ENCODE measurements around the gene UPK3BL1. TPM values are rescaled to one million over a fixed set of nuclear protein-coding genes. Genes with fewer than 3 reads are reported as not detected.
"Not testable (repeated sequence)": the region's sequence is repeated elsewhere in the genome, so short reads cannot be mapped to it uniquely, and the experiment has no call there.

The UPK3BL1 gene
- polyA plus RNA-seq, 4 donors = 4.7 to 18.5 (median 11.1) TPM

DNA sequence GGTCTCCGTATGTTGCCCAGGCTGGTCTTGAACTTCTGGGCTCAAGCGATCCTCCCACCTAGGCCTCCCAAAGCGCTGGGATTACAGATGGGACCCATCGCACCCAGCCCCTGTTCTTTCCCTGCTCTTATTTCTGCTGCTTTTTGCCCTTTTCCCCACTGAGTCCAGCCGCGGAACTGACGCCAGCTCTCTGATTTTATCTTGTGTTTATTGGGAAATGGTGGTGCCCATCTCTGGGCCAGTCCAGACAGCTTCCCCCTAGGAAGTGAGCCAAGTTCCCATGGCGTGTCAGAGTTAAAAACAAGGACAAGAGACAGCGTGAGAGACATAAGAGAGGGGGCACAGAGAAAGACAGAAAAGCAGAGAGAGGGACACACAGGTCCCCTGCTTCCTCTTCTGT lies 12.0 kb downstream of the UPK3BL1 start:
- DNase-seq (ENCODE audit: low read depth in 4 of 4, low spot score in 3 of 4) = not testable (repeated sequence)

DNA sequence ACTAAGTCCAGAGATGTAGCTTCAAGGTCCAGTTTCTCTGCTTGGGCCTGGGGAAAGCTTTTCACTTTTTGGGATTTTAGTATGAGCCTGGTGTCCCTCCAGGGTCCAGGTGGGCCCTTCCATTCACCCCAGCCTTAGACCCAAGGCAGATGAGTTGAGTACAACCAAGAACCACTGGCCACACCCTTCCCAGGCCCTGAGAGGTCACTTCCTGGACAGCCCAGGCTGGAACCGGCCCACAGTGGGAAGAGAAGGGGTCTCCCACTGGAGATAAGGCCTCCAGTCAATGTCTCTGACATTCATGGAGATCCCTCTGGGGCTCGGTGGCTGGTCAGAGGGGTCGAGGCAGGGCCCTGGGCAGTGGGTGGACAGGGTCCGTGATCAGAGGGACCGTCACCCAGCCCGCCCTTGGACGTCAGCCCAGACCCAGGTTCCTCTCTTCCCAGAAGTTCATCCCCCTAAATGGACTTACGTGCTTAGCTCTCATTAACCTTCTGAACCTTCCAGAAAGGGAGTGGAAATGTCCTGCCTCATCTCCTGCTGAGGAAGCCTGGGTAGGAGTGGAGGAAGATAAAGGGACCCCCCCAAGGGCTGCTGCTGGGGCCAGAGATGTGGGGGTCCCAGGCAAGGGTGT lies 15.2 kb downstream of the UPK3BL1 start:
- DNase-seq (ENCODE audit: low read depth in 4 of 4, low spot score in 3 of 4) = not testable (repeated sequence)

DNA sequence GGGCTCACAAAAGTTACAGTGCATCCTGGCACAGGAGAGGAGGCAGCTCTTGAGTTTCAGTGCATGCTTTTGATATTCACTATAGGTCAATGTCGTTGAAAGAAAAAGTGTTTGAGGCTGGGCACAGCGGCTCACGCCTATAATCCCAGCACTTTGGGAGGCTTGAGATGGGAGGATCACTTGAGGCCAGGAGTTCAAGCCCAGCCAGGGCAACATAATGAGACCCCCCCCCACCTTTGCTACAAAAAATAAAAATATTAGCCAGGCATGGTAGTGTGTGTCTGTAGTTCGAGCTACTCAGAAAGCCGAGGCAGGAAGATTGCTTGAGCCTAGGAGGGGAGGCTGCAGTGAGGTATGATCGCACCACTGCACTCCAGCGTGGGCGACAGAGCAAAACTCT lies 24.5 kb downstream of the UPK3BL1 start:
- DNase-seq (ENCODE audit: low read depth in 4 of 4, low spot score in 3 of 4) = not testable (repeated sequence)

DNA sequence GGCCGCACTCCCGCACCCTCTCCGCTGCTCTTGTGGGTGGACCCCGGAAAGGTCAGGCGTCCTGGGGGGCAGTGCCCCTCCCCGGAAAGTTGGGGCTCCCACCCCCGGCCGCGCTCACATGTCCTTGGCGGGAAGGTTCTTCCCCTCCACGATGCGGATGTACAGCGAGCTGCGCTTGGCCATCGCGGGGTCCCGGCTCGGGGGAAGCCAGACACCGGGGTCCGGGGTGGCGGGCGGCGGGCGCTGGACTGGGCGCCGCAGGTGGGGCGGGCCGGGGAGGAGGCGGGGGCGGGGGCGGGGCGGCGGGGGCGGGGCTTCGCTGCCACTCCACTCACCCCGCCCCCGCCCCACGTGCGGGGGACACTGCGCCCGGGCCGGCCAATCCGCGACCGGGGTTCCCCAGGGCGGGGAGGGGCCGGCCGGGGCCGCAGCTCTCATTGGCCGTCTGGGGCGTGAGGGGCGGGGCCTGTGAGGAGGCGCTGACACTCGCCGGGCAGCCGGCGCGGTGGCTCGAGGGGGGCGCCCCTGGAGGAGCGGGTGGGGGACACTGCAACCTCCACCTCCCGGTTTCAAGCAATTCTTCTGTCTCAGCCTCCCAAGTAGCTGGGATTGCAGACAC lies 26.0 kb downstream of the UPK3BL1 start, which contains the start of gene RASA4:
Gene RASA4 (minus strand): TSS at position 250 of the 619 bp plus-strand sequence. CDS start 67 bp downstream, at position 183.
- DNase-seq (ENCODE audit: low read depth in 4 of 4, low spot score in 3 of 4) = not testable (repeated sequence)

DNA sequence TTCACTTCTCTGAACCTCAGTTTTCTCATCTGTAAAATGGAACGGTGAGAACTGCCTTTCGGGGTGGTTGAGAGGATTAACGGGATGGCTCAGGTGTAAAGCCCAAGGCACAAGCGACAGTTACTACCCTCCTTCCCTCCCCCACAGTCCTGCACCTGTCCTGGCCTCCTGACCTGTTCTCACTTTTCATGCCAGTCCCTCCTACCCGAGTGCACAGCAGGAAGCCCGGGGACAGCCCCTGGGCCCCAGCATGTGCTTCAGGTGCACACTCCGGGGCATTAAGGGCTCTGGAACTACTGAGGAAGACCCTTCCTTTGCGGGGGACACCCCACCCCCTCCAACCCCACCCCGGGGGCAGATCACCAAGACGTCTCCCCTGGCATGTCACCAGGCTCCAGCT lies 26.7 kb downstream of the UPK3BL1 start:
- not testable (repeated sequence) for DNase-seq (ENCODE audit: low read depth in 4 of 4, low spot score in 3 of 4)

DNA sequence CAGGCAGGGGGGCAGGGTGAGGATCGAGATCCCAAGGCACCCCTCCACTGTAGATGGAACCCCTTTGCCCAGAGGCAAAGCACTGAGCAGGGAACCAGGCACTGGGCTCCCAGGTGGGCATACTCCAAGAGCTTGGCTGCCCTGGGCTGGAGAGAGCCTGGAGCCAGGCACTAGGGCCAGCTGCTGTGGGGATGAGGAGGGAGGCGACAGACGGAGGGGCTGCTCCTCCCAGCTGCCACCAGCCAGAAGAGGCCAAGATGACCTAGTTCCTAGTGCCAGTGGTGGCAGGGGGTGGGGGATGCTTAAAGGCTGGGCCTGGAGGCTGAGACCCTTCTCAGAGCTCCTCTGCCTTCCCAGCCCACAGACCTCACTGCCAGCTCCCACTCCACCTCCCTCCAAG lies 27.7 kb downstream of the UPK3BL1 start:
- DNase-seq (ENCODE audit: low read depth in 4 of 4, low spot score in 3 of 4) = not testable (repeated sequence)

DNA sequence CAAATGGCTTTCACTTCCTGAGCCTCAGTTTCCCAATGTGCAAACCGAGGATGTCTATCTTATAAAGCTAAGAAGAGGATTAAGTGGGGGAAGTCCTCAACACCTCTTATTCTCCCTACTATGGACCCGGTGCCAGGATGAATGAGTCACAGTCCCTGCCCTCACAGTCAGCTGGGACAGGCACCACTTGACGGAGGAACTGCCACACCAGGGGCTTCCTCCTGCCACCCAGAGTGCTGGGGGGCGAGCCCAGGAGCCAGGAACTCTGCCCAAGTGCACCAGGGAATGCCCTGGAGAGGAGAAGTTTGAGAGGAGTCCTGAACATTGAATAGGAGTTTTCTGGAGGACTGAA lies 28.3 kb downstream of the UPK3BL1 start:
- DNase-seq (ENCODE audit: low read depth in 4 of 4, low spot score in 3 of 4) = not testable (repeated sequence)

DNA sequence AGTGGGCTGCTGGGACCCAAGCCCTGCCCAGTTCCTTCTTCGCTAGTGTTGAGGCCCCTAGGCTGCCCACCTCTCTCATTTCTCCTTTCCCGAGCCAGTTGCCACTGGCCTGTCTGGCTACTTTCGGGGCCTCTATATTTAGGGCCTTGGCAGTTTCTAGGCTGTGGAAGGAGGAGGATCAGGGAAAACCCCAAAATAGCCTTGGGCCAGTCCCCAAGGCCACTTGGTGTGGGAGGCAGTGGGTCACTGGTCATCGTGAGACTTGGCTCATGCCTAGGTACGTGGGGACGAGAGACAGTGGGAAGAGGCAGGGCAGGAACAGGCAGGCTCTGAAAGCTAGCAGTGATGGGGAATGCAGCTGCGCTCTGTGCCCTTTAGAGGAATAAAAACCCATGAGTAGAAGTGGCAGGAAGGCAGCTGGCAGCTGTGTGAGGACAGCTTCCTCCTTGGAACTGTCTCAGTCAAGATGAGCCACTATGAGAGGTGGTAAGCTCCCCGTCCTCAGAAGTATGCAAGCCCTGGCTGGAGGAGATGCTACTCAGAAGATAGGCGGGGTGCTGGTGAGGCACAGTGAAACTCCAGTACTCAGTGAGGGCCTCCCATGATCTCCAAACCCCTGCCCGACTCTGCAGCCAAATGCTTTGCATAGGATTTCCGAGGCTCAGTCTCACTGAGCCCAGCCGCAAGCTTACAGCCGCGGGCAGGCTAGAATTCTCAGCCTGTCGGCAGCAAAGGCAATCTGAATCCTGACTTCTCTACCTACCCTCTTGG lies 28.8 kb downstream of the UPK3BL1 start:
- not testable (repeated sequence) for DNase-seq (ENCODE audit: low read depth in 4 of 4, low spot score in 3 of 4)

DNA sequence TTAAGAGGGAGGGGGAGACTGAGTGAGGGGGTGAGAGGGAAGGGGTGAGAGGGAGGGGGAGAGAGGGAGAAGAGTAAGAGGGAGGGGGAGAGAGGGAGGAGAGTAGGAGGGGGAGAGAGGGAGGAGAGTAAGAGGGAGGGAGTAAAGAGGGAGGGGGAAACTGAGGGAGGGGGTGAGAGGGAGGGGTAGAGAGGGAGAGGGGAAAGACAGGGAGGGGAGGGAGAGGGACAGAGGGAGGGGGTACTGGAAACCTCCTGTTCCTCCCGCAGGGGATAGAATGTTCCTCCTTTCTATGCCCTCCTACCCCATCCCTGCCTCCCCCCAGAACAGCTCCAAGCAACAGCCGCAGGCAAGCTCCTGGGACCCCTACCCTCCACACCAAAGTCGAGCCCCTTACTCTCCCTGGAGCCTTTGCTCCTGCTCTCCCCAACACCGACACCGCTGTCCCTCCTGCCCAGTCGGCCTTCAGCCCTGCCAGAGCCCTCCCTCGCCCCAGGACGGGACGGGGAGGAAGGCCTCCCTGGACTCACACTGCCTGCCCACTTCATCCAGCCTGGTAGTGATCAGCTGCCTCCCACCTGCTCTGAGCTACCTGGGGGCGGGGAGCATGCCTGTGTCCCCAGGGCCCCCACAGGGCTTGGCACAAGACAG lies 30.8 kb downstream of the UPK3BL1 start:
- DNase-seq (ENCODE audit: low read depth in 4 of 4, low spot score in 3 of 4) = peak in 1 of 4 donors; percentile 18

DNA sequence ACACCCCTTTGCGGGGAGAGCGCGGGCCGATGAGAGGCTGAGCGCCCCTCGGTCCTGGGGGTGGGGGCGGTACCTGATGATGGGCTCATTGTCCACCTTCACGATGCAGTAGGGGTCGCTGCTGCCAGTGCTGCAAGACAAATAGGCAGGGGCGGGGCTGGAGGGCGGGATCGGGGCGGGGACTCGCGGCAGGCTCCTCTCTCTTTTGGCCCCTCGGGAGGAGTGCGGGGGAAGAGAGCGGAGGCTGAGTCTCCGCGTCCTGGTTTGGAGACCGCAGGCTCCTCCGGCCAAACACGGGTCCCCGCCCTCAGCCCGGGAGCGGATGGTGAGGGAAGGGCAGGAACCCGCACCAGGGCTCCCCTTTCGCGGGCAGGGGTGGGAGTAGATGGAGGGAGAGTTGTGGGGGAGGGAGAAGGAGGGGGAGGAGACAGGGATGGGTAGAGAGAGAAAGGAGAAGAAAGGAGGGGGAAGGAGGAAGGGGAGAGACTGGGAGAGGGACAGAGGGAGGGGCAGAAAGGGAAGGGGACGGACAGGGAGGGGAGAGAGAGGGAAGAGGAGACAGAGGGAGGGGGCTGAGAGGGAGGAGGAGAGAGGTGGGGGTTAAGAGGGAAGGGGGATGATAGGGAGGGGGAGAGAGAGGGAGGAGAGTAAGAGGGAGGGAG lies 31.4 kb downstream of the UPK3BL1 start:
- DNase-seq (ENCODE audit: low read depth in 4 of 4, low spot score in 3 of 4) = not testable (repeated sequence)

DNA sequence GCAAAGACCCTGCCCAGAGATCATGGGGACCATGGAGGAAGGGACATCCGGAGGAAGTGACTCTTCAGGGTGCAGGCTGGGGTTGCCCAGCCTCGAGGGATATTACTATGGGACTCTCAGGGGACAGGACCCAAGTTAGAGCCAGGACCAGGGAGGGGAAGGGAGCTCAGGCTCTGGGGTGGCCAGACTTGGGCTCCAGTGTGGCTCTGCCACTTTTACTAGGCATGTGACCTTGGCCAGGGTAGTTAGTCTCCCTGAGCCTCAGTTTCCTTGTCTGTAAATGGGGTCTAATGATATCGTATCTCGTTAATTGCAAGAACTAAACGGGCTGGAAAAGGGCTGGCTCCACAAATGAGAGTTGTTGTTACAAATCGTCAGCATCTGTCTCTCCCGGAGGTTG lies 32.1 kb downstream of the UPK3BL1 start:
- not testable (repeated sequence) for DNase-seq (ENCODE audit: low read depth in 4 of 4, low spot score in 3 of 4)

DNA sequence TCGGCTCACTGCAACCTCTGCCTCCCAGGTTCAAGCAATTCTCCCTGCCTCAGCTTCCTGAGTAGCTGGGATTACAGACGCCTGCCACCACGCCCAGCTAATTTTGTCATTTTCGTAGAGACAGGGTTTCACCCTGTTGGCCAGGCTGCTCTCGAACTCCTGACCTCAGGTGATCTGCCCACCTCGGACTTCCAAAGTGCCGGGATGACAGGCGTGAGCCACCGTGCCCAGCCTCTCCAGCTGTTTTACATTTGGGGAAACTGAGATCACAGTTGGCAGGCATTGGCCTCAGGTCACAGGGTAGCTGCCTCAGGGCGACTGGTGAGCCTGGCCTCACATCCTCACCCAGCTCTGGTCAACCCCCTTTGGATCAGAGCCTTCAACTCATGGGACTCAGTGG lies 32.9 kb downstream of the UPK3BL1 start:
- DNase-seq (ENCODE audit: low read depth in 4 of 4, low spot score in 3 of 4) = not testable (repeated sequence)

DNA sequence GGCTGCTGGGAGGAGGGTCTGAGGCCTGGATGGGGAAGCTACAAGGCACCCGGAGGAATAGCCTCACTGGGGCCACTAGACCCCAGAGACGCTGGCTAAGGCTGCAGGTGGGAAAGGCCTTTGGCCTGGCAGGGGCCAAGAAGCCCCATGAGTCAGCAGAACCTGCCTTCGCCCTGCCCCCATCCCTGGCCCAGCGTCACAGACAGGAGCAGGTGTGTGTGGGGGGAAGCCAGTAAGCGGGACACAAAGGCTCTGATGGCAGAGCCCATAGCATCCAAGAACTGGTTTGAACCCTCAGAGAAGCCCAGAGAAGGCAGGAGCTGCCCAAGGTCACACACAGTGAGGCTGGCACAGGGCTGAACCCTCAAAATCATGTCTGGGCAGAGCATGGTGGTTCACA lies 35.7 kb downstream of the UPK3BL1 start:
- not testable (repeated sequence) for DNase-seq (ENCODE audit: low read depth in 4 of 4, low spot score in 3 of 4)

DNA sequence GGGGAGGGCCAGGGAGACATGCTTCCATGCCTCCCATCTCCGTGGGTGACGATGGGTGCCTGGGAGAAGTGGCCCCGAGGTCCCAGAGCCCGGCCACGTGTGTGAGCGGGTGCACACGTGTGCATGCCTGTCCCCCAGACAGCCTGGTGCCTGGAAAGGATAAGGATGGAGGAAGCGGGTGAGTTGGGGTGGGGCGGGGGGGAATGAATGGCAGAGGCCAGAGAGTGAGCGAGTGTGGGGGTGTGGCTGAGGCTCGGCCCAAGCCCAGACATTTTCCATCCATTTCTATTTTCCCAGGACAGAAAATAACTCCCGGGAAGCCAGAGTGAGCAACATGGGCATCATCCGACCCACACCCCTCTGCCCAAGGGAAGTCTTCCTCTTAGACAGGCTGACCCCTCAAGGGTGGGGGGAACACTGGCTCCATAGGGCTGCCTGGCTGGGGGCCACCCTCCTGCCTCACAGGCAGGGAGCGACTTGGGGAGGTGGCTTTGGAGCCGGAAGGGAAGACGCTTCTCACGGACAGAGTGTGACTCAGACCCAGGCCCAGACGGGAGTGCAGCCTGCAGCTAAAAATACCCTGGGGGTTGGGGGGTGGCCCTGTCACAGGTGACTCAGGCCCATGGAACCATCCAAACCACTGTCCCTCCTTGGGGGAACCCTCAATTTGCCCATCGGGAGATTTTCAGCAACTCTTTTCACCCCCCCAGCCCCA lies 38.0 kb downstream of the UPK3BL1 start:
- not testable (repeated sequence) for DNase-seq (ENCODE audit: low read depth in 4 of 4, low spot score in 3 of 4)

DNA sequence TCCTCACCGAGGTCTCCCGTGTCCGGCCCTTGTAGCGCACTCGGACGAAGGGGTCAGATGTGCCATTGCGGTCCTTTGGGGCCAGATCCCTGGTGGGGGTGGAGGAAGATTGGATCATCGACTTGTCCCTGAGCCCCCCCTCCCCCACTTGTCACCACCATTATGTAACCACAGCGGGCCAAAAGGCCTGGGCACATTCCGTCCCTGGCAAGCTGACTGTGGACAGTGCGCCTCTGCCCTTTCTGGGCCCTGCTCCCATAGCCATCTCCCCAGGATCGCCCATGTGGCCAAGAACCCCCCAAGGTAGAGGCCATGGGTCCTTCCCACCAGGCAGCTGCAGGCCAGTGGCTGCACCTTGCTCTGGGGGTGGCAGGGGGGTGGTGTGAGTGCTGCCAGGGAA lies 40.3 kb downstream of the UPK3BL1 start:
- not testable (repeated sequence) for DNase-seq (ENCODE audit: low read depth in 4 of 4, low spot score in 3 of 4)

DNA sequence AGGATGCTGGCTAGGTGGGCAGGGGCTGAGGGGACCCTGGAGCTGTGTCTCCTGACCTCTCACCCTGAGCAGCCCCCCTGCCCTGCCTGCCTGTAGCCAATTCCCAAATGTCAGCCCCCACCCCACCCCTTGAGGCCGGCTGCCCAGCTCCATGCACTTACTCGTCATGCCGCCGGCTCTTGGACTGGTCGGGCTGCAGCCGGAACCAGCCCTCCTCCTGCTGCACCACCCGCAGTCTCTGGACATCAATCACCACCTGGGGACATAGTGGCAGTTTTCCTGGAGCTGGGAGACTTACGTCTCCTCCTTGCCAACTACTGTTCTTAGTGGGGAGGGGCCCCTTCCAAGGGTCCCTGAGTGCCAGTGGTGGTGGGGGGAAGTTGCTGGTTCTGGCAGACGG lies 42.9 kb downstream of the UPK3BL1 start:
- not testable (repeated sequence) for DNase-seq (ENCODE audit: low read depth in 4 of 4, low spot score in 3 of 4)

DNA sequence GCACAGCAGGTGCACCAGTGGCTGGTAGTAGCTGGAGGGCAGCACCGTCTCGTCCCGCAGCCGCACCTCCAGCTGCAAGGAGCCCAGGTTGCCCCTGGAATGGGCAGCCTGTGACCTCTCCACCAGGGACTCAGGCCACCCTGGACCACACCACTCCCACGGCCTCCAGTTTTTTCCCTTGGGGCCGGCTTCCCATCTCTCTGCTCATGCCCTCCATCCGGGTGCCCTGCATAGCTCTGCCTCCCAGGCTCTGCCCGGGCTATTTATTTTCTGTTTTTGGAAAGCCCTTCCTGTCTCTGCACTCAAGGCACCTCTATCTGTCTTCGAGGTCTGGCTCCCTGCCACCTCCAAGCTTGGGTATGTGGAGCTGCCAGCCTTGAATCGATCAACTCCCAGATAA lies 46.6 kb downstream of the UPK3BL1 start:
- not testable (repeated sequence) for DNase-seq (ENCODE audit: low read depth in 4 of 4, low spot score in 3 of 4)

DNA sequence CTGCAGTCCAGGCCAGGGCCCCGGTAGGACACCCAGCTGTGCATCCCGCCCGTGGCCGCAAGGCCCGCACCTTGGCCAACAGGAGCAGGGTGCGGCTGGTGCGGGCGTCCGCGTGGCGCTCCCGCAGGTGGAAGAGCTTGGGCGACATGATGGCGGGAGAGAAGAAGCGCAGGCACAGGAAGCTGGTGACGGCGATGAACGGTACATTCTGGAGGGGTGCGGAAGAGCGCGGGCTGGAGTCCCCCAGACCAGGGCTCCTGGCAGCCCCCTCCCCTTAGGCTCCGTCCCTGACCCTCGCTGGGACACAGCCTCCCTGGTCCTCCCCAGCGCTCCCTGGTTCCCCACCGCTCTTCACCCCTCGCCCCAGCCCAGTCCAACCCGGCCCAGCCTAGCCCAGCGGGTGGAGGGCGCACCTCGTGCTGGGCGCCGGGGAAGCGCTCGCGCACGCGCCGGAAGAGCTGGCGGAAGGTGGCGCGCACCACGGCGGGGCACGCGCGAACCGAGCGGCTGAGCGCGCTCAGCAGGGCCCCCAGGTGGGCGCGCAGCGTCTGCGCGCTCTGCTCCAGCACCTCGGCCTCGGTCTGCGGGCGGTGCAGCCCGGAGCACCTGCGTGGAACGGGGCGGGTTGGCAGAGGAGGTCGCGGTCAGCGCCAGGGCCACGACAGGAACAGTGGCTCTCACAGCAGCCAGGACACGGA lies 48.8 kb downstream of the UPK3BL1 start:
- DNase-seq (ENCODE audit: low read depth in 4 of 4, low spot score in 3 of 4) = not testable (repeated sequence)

DNA sequence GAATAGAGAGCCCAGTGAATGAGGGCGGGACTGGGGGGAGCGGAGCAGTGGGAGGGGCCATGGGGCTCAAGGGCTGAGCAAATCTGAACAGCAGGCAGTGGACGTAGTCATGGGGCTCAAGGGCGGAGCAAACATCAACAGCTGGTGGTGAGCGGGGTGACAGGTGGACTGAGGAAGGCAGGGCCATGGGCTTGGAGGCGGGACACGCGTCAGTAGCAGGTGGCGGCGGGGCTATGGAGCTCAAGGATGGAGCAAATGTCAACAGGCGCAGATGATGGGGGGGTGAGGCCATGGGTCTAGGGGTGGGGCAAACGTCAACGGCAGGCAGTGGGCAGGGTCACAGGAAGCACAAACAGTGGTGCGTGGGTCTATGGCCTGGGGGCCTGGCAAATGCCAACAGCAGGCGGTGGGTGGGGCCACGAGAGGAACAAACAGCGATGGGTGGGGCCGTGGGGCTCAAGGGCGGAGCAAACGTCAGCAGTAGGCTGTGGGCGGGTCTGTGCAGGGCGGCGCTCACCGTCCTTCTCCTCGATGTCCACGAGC lies 50.0 kb downstream of the UPK3BL1 start:
- DNase-seq (ENCODE audit: low read depth in 4 of 4, low spot score in 3 of 4) = not testable (repeated sequence)
